Stimulated activated CD8-positive, alpha-beta memory T cell treated with anti-CD3 and anti-CD28 coated beads, Interleukin-4, amount 100 ng/mL, for 1 hour (primary cell): ENCODE measurements around the gene NEIL1.
"Not testable (repeated sequence)": the region's sequence is repeated elsewhere in the genome, so short reads cannot be mapped to it uniquely, and the experiment has no call there.

Source experiments
- DNase-seq, 2 donors: peaks; one replicate each; pipeline ENCODE4 v3.0.0-alpha.2; 2020; ENCODE audit warnings: low read depth in 2 of 2, low spot score in 1 of 2

NEIL1 gene

GRCh38 chr15:75333654-75334419 lies 13.0 kb upstream of the NEIL1 start:
- not testable (repeated sequence) for DNase-seq

DNA sequence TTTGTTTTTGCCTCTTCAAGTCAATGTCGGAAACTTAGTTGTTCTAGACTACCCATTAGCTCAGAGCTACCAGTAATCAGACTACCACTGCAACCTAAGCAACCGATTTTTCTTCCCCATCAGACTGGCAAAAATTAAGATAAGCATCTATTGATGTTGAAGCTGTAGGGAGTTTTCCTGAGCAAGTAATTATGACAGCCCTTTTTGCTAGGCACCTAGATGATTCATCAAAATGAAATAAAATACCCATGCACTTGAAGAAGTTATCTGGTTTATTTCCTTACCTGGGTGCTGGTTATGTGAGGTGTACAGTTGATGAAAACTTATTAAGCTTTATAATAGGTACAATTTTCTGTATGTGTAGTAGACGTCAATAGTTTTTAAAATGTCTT lies 11.5 kb upstream of the NEIL1 start:
- DNase-seq = no peak

DNA sequence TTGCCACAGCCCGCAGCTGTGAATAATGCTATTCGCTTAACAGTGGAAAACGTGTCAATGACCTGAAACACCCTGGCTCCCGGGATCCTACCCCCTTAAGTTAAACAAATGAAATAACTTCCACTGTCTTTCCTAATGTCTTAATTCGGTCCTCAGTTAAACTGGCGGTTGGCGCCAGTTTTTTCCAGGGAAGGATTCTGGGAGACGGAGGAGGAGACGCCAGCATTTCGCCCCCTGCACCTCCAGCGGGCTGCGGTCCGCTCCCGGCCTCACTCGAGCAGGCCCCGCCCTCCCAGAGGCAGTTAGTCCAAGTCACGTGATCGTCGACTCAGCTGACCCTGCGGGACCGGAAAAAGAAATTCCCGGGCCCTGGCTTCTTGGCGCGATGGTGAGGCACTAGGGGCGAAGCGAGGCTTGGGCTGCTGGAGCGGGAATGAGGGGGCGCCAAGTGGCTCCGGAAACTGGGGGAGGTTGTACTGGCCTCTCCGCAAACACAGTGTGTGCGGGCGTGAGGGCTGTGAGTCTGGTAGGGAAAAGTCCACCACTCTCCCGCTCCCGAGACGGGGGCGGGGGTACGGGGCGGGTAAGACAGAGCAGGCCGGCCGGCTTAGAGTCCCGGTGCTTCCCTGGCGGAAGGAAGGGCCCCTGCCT lies 11.0 kb upstream of the NEIL1 start, which contains the start of gene COMMD4:
COMMD4 (plus strand) TSS at position 359 of the 651 bp plus-strand sequence; CDS start at position 386, 27 bp downstream.
- DNase-seq = peak; percentile 42

DNA sequence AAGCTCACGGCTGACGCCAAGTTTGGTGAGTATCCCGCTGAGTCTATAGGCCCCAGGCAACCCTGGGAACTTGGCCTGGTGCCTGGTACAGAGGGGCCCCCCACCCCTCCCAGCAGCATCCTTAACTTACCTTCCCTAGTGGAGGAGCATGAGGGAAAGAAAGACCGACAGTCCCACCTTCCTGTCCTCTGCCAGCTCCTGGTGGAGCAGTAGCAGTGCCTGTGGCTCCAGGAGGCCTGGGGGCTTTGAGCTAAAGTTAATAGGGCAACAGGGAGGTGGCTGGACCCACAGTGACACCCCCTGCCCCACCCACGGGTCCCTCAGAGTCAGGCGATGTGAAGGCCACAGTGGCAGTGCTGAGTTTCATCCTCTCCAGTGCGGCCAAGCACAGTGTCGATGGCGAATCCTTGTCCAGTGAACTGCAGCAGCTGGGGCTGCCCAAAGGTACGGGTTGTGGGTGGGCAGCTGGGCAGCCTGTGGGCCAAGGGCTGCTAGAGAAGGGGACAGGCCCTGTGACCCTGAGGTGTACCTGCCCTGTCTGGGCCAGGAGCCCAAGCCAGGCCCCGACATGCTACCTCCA lies 8.1 kb upstream of the NEIL1 start:
- DNase-seq = no peak

DNA sequence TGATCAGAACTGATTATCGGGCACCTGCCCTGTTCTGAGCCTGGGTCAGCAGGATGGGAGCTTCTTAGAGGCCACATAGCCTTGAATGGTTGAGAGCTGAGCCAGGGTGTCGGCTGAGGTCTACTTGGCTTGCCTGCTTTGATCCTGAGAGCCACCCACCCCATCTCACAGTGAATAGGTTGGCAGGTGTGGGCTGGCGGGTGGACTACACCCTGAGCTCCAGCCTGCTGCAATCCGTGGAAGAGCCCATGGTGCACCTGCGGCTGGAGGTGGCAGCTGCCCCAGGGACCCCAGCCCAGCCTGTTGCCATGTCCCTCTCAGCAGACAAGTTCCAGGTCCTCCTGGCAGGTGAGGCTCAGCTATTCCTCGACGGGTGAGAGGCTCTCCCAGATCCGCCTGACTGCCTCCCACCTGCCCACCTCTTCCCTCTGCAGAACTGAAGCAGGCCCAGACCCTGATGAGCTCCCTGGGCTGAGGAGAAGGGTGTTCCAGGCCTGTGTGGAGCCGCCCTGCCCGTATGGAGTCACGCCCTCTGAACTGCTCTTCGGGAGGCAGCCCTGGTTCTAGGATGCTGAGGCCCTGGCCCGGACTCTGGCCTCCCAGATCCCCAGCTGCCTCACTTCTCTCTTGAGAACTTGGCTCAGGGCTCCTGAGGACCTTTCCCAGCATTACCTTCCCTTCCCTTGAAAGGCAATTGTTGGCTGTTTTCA lies 7.2 kb upstream of the NEIL1 start:
- no peak for DNase-seq

DNA sequence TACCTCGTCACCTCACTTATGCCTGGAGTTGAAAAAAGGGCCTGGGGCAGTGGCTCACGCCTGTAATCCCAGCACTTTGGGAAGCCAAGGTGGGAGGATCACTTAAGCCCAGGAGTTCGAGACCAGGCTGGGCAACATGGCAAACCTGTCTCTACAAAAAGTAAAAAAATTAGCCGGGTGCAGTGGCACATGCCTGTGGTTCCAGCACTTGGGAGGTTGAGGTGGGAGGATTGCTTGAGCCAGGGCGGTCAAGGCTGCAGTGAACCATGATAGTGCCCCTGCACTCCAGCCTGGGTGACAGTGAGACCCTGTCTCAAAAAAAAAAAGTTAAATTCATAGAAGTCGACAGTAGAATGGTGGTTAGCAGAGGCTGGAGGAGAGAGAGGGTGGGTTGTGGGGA lies 4.6 kb upstream of the NEIL1 start:
- DNase-seq = no peak

DNA sequence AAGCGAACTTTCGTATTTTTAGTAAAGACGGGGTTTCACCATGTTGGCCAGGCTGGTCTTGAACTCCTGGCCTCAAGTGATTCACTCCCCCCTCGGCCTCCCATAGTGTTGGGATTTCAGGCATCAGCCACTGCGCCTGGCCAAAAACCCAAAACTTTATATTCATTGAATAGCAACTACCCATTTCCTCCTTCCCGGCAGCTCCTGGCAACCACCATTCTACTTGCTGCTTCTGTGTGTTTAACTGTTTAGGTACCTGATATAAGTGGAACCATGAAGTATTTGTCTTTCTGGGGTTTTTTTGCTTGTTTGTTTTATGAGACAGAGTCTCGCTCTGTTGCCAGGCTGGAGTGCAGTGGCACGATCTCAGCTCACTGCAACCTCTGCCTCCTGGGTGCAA lies 2.9 kb upstream of the NEIL1 start:
- DNase-seq = not testable (repeated sequence)

DNA sequence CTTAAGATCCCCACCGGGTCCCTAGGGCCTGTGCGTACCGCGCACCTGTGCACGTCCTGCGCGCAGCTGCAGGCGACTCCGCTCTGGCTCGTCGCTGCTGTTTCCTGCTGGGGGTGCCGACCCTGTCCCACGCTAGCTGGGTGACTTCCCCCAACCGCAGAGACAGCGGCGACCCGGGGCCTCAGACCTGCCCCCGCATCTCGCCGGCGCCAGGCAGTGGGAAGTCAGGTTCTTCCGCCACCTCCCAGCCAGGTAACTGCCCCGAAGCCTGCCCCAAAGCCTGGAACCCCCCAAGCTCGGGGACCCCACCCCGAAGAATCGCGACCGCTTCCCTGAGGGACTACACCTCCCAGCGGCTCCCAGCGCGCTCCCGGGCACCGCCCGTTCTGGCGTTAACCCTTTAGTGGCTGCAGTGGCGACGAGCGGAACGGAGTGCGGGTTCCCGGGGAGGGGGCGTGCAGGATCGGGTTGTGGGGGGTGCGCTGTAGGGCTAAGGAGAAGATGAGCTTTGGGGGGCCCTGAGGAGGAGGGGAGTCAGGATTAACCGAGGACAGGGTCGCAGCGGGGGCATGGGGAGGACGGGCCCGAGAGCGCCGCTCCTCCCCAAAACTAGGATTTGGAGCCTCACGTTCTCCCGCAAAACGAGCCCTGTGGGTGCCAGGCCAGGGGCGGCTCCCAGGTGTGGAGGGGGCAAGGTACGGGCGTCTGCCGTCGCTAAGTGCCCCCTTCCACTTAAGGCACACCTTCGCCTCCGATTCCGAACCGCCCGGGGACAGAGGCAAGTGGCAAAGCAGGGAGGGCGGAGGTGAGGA lies 589 bp downstream of the NEIL1 start:
- DNase-seq = no peak

DNA sequence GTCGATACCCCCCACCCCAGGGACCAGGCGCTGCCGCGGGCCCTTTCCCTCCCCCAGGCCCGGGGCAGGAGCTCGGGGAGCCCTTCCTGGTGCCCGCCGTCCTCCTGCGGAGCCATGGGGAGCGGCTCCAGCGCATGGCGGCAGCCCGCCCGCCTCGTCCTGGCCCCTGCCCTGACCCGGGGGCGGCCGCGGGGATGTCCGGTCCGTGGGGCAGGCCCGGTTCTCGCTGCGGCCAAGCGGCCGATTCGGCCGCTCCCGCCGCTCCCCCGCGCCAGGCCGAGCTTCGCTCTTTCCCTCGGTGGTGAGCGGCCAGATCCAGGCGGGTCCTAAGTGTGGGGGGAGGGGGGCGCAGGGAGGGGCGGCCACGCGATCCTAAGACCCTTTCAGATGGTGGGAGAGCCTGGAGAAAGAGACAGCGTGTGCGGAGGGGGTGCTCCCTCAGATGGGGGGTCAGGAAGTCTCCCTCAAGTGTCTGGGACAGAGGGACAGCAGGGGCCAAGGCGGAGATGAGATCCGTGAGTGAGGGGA lies 1.3 kb downstream of the NEIL1 start:
- DNase-seq = no peak

DNA sequence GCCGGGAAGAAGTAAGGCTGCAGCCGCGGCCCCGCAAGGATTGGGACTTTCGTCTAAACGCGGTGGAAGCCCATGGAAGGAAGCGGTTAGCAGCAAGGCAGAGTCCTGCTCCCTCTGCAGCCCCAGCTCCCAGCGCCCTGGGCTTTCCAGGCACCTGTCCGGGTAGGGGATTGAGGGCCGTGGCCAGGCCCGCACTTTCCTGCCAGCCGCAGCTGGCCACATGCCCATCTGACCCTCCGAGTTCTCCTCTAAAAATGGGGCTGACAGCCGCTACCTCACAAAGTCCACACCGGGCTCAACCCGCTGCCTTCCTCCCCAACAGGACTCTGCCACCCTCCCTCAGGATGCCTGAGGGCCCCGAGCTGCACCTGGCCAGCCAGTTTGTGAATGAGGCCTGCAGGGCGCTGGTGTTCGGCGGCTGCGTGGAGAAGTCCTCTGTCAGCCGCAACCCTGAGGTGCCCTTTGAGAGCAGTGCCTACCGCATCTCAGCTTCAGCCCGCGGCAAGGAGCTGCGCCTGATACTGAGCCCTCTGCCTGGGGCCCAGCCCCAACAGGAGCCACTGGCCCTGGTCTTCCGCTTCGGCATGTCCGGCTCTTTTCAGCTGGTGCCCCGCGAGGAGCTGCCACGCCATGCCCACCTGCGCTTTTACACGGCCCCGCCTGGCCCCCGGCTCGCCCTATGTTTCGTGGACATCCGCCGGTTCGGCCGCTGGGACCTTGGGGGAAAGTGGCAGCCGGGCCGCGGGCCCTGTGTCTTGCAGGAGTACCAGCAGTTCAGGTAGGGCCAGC lies 1.9 kb downstream of the NEIL1 start:
- no peak for DNase-seq

- DNase-seq = not testable (repeated sequence)
Measured at GRCh38 chr15:75349351-75349669, 2.5 kb downstream of the NEIL1 start.

- peak; percentile 32 to 56 for DNase-seq
Measured at GRCh38 chr15:75349851-75350588, 3.2 kb downstream of the NEIL1 start.

- no peak for DNase-seq
Measured at GRCh38 chr15:75350601-75351361, 3.9 kb downstream of the NEIL1 start.

DNA sequence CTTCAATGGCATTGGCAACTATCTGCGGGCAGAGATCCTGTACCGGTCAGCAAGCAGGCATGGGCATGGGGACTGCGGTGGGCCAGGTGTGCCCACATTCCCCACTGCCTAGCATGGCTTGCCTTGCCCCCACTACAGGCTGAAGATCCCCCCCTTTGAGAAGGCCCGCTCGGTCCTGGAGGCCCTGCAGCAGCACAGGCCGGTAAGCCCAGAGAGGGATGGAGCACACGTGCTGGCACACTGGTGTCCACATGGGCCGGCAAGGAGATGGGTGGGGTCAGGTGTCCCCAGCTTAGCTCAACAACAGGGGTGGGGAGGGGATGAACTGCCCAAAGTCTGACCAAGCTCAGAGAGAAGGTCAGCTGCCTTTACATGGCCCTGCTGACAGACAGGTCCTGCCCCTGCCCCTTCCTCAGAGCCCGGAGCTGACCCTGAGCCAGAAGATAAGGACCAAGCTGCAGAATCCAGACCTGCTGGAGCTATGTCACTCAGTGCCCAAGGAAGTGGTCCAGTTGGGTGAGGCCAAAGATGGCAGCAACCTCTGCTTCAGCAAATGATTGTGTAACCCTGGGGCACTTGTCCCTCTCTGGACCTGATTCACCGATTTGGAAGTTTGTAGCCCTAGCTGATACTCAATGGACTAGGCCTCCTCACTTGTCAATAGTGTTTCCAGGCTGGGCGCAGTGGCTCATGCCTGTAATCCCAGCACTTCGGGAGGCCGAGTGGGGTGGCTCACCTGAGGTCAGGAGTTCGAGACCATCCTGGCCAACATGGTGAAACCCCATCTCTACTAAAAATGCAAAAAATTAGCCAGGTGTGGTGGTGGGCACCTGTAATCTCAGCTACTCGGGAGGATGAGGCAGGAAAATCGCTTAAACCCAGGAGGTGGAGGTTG lies 5.6 kb downstream of the NEIL1 start:
- no peak for DNase-seq

- DNase-seq = no peak
Measured at GRCh38 chr15:75353604-75354003, 6.8 kb downstream of the NEIL1 start.

GRCh38 chr15:75354454-75354853 lies 7.6 kb downstream of the NEIL1 start:
- no peak for DNase-seq

- no peak for DNase-seq
Measured at GRCh38 chr15:75355369-75355768, 8.5 kb downstream of the NEIL1 start.

DNA sequence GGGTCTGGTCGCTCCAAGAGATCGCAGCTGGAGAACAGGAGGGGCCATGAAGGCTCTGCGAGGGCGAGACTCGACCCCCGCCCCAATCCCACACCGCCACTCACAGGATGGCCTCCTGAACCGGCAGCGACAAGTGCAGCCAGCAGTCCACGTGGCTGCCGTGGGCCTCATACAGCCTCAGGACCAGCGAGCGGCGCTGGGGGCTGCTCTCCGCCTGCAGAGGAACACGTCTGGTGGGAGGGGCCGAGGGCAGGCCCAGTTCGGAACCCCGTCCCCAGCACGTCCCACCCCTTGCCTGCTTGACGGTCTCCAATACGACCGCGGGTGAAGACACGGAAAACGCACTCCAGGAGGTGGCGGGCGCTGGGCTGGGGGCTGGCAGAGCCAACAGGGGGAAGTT lies 9.2 kb downstream of the NEIL1 start:
- DNase-seq = no peak
